A673 (cell line): ENCODE results near the gene AREL1. TPM values are rescaled to one million over a fixed set of nuclear protein-coding genes. Genes with fewer than 3 reads are reported as not detected.
A peak's percentile ranks its signal among the peaks of the same experiment; 100 is the strongest.

Source experiments
- BruUV-seq: library from RNA; stranded (reverse); fragments of 400-500 nt; replicated peaks from 2 replicates; lab custom pipeline; 2021; lab: Mats Ljungman, UMichigan
- CTCF ChIA-PET: fragments of 300-600 bp; sonication (Branson Sonifier 250); formaldehyde crosslinking; loops from one replicate; lab custom pipeline; 2022; ENCODE audit warnings: antibody characterized with exemption; lab: Charles Lee
- POLR2A ChIA-PET: fragments of 300-600 bp; sonication (Branson Sonifier 250); formaldehyde crosslinking; loops from one replicate; lab custom pipeline; 2022; ENCODE audit warnings: antibody characterized with exemption; ENCODE audit not compliant: low non-redundant PET; lab: Charles Lee
- DNase-seq: peaks from one replicate; pipeline ENCODE4 v3.0.0-alpha.2; 2015; ENCODE audit warnings: low spot score
- H3K27ac ChIP-seq: fragments of 200-600 bp; sonication (generic); 2 replicates; pipeline ENCODE4 v1.5.1; 2016; ENCODE audit warnings: mixed run types, low read depth, mild to moderate bottlenecking, mixed read lengths, antibody characterized with exemption, low read length; ENCODE audit not compliant: poor library complexity, severe bottlenecking
- H3K27me3 ChIP-seq: fragments of 200-600 bp; sonication (generic); replicated peaks from 2 replicates; pipeline ENCODE4 v1.6.1; 2017; ENCODE audit warnings: mixed run types, low read depth, mild to moderate bottlenecking, mixed read lengths, antibody characterized with exemption, low read length; ENCODE audit not compliant: insufficient read depth, poor library complexity
- H3K36me3 ChIP-seq: fragments of 200-600 bp; sonication (generic); 2 replicates; pipeline ENCODE4 v1.6.1; 2016; ENCODE audit warnings: mixed run types, mild to moderate bottlenecking, mixed read lengths, antibody characterized with exemption, low read length; ENCODE audit not compliant: insufficient read depth, poor library complexity, severe bottlenecking
- H3K4me1 ChIP-seq: fragments of 200-600 bp; sonication (generic); 2 replicates; pipeline ENCODE4 v1.6.1; 2017; ENCODE audit warnings: mixed run types, mild to moderate bottlenecking, mixed read lengths, antibody characterized with exemption, low read length; ENCODE audit not compliant: insufficient read depth, poor library complexity, severe bottlenecking
- H3K4me3 ChIP-seq: fragments of 200-600 bp; sonication (generic); 2 replicates; pipeline ENCODE4 v1.5.1; 2016; ENCODE audit warnings: low read depth, mixed run types, mild to moderate bottlenecking, mixed read lengths, low read length; ENCODE audit not compliant: poor library complexity, severe bottlenecking
- H3K9me3 ChIP-seq: fragments of 200-600 bp; sonication (generic); 2 replicates; pipeline ENCODE4 v1.6.1; 2016; ENCODE audit warnings: mixed run types, low read depth, mild to moderate bottlenecking, mixed read lengths, antibody characterized with exemption, low read length; ENCODE audit not compliant: poor library complexity, severe bottlenecking
- EZH2 ChIP-seq: fragments of 200-600 bp; sonication (generic); IDR thresholded peaks from 2 replicates; pipeline ENCODE4 v1.6.1; 2017; ENCODE audit warnings: borderline replicate concordance, low read depth, mild to moderate bottlenecking, mixed read lengths, antibody characterized with exemption, low read length; ENCODE audit not compliant: poor library complexity, severe bottlenecking
- intact Hi-C: fragments of 100-400 bp; cut with micrococcal nuclease; formaldehyde crosslinking; loops from one replicate; pipeline ENCODE4 v1.10.0; 2022; ENCODE audit not compliant: unreplicated experiment
- total RNA-seq: library from RNA; stranded (reverse); gene quantifications from 2 replicates; pipeline ENCODE4 v1.2.3, GENCODE V29; 2021
- TF ChIP-seq, protein P1 (sequence below): fragments of 300-800, 200-600 bp; sonication (generic); conservative IDR thresholded peaks from 2 replicates; pipeline ENCODE4 v1.5.1; 2017; ENCODE audit warnings: low read depth, mild to moderate bottlenecking, antibody characterized with exemption, low read length, moderate library complexity, mixed read lengths

Gene AREL1
- total RNA-seq, 1 experiment from 2014 or later: 48.7 TPM

DNA sequence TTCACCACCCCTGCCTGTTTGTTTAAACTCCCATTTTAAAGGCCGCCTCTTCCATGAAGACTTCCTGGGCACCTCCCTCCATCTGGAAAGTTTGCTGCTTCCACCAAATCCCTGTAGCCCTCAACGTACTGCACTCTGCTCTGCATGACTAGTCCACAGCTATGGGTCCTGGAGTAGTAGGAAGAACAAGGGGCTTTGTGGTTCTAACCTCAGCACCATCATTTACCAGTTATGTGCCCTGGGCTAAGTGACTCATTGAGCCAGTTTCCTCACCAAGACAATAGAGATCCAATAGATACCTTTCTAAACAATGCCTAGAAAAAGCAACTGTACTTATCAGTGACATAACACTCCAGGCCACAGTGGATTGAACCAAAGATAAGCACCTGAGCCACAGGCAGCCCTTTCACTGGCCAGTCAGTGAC is 92.4 kb downstream of the AREL1 start:
- CTCF ChIA-PET: no interaction called here
- intact Hi-C loops: no loop called here
- Histone ChIP-seq H3K4me1 (peaks cover 12% of the 10 kb centered on the region), H3K27ac (no peak overlapping the region), H3K9me3 (no peaks in the 10 kb centered on the region), H3K4me3 (no peak overlapping the region), H3K36me3 (no peaks in the 10 kb centered on the region), H3K27me3 (no peaks in the 10 kb centered on the region)
- DNase-seq: no peak
- POLR2A ChIA-PET: no interaction called here
- no TSS peak for BruUV-seq
- no peak for TF ChIP-seq EZH2

DNA sequence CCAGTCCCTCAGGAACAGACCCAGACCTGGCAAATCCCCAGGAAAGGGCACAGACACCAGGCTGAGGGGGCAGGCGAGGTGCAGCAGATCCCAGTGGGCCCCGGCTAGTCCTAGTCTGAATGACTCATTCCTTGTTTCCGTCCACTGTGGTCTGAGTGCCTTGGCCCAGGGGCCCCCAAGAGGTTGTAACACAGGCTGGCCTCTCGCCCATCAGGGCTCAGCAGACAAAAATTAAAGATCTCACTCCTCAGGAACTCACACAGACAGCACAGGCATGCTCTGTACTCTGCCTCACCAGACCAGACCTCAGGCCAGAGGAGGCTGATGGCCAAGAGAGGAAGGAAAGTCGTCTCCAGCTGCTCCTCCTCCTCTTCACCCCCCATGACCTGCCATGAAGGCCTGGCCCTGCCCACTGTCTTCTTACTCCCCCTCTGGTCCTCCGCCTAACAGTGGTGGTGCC is 93.2 kb downstream of the AREL1 start:
- peaks cover 18% of the 10 kb centered on the region for H3K4me1 ChIP-seq
- no peak for TF ChIP-seq EZH2
- TF ChIP-seq, protein P1, sequence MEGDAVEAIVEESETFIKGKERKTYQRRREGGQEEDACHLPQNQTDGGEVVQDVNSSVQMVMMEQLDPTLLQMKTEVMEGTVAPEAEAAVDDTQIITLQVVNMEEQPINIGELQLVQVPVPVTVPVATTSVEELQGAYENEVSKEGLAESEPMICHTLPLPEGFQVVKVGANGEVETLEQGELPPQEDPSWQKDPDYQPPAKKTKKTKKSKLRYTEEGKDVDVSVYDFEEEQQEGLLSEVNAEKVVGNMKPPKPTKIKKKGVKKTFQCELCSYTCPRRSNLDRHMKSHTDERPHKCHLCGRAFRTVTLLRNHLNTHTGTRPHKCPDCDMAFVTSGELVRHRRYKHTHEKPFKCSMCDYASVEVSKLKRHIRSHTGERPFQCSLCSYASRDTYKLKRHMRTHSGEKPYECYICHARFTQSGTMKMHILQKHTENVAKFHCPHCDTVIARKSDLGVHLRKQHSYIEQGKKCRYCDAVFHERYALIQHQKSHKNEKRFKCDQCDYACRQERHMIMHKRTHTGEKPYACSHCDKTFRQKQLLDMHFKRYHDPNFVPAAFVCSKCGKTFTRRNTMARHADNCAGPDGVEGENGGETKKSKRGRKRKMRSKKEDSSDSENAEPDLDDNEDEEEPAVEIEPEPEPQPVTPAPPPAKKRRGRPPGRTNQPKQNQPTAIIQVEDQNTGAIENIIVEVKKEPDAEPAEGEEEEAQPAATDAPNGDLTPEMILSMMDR: no peak
- ChIA-PET CTCF (no interaction called here), POLR2A (no interaction called here)
- H3K36me3 ChIP-seq: no peaks in the 10 kb centered on the region
- intact Hi-C loops: no loop called here
- H3K9me3 ChIP-seq: no peaks in the 10 kb centered on the region
- BruUV-seq: no TSS peak
- H3K27me3 ChIP-seq: no peaks in the 10 kb centered on the region
- H3K4me3 ChIP-seq: no peak overlapping the region
- H3K27ac ChIP-seq: no peak overlapping the region
- no peak for DNase-seq

DNA sequence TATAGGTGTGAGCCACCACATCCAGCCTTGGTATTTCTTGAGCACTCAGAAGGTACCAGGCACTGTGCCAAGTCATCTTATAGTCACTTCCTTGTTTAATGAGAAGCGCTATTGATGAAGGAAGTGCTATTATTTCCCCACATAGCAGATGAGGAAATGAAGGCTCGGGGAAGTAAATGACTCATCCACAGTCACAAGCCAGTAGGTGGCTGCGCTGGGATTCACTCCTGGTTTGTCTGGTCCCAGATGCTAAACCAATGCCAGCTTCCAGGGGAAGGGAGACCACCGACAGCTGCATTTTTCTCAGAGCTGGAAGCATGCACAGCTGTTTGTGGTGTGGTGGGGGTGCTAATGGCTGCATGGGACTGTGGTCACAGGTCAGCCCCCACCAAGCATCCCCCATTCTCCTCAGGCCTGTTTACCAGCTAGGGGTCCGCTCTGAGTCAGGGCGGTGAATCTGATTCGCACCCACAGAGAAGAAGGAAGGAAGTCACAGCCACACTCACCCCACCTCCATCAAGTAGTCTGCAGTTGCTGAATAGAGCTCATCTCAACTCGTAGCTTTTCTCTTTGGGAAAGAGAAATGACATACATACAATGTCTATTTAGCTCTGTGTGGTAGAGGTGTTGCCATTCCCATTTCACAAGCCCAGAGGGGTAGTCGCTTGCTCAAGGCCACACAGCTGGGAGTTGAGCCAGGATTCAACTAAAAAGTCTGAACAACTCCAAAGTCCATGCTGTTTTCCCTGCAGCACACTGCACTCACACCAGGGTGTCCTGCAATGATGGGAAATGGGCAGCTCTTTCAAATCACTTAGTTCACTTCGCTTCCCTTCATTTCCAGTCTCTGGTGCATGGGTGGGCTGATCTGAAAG is 94.6 kb downstream of the AREL1 start:
- H3K27ac ChIP-seq: no peak overlapping the region
- H3K27me3 ChIP-seq: no peaks in the 10 kb centered on the region
- TF ChIP-seq, protein P1: no peak
- TF ChIP-seq EZH2: no peak
- ChIA-PET POLR2A (no interaction called here), CTCF (interaction anchor here (1.7 kb wide), 1 partner anchor 10 kb away, joined by 4 read pairs; no protein-coding TSS in a partner anchor)
- no peaks in the 10 kb centered on the region for H3K36me3 ChIP-seq
- no peak overlapping the region for H3K4me3 ChIP-seq
- intact Hi-C loops: no loop called here
- no TSS peak for BruUV-seq
- no peaks in the 10 kb centered on the region for H3K9me3 ChIP-seq
- H3K4me1 ChIP-seq: peaks cover 21% of the 10 kb centered on the region
- DNase-seq: peak; percentile 80
